H1 (cell line): ENCODE results near the gene CCDC196. TPM values are rescaled to one million over a fixed set of nuclear protein-coding genes. Genes with fewer than 3 reads are reported as not detected.

Source experiments
- CTCF ChIA-PET: fragments of 300-600 bp; sonication (Branson Sonifier 250); formaldehyde crosslinking; loops from one replicate; lab custom pipeline; 2021; ENCODE audit not compliant: partially characterized antibody; lab: Charles Lee
- POLR2A ChIA-PET: fragments of 300-600 bp; sonication (Branson Sonifier 250); formaldehyde crosslinking; loops from one replicate; lab custom pipeline; 2021; ENCODE audit warnings: inconsistent platforms; ENCODE audit not compliant: partially characterized antibody; lab: Charles Lee
- DNase-seq, 2 experiments: peaks; one replicate each; pipeline versions ENCODE4 v3.0.0 to v3.0.0-alpha.2; 2010 to 2022; ENCODE audit warnings: low spot score in 2 of 2, low read depth in 1 of 2, mixed read lengths in 1 of 2
- FAIRE-seq: peaks from 2 replicates; lab custom pipeline; 2011; peaks lifted over from hg19 to GRCh38; lab: Jason Lieb, UNC
- H2AFZ ChIP-seq: 2 replicates; pipeline ENCODE4 v1.8.1; 2012; ENCODE audit warnings: low read length, inconsistent platforms
- H2AK5ac ChIP-seq: 2 replicates; pipeline ENCODE4 v1.6.1; 2013; ENCODE audit warnings: low read depth, low read length
- H2BK120ac ChIP-seq: replicated peaks from 2 replicates; pipeline ENCODE3; 2013; ENCODE audit warnings: low read depth, low read length, inconsistent platforms
- H2BK12ac ChIP-seq: 2 replicates; pipeline ENCODE4 v1.6.1; 2013; ENCODE audit warnings: low read depth, low read length
- H2BK15ac ChIP-seq: 2 replicates; pipeline ENCODE4 v1.6.1; 2013; ENCODE audit warnings: low read length
- H2BK20ac ChIP-seq: 2 replicates; pipeline ENCODE4 v1.6.1; 2013; ENCODE audit warnings: low read length
- H2BK5ac ChIP-seq: 2 replicates; pipeline ENCODE4 v1.6.1; 2013; ENCODE audit warnings: low read depth, low read length
- H3K14ac ChIP-seq: 2 replicates; pipeline ENCODE4 v1.6.1; 2013; ENCODE audit warnings: inconsistent platforms; ENCODE audit not compliant: insufficient read length
- H3K18ac ChIP-seq: 2 replicates; pipeline ENCODE4 v1.6.1; 2013; ENCODE audit warnings: low read length; ENCODE audit errors: extremely low read depth
- H3K23ac ChIP-seq: 2 replicates; pipeline ENCODE4 v1.6.1; 2013; ENCODE audit warnings: inconsistent platforms; ENCODE audit not compliant: insufficient read length
- H3K23me2 ChIP-seq: 2 replicates; pipeline ENCODE4 v1.6.1; 2013; ENCODE audit warnings: low read depth, low read length
- H3K27ac ChIP-seq: 2 replicates; pipeline ENCODE4 v1.6.1; 2011; ENCODE audit warnings: low read depth, low read length, inconsistent platforms
- H3K27me3 ChIP-seq, 4 experiments: replicated peaks in 1 of 4; 1 replicate in 1 of 4; 2 replicates in 3 of 4; pipeline versions ENCODE4 v1.6.1 to v1.8.1; 2011 to 2013; ENCODE audit warnings: low read length in 3 of 4, mild to moderate bottlenecking in 3 of 4, inconsistent platforms in 2 of 4, mixed read lengths in 2 of 4, moderate library complexity in 1 of 4; ENCODE audit not compliant: control insufficient read depth in 3 of 4, insufficient read depth in 3 of 4; ENCODE audit errors: extremely low read depth in 1 of 4
- H3K36me3 ChIP-seq, 4 experiments: 2 replicates each; pipeline versions ENCODE4 v1.6.1 to v1.8.1; 2011 to 2013; ENCODE audit warnings: mild to moderate bottlenecking in 4 of 4, low read length in 3 of 4, moderate library complexity in 2 of 4, control low read depth in 1 of 4, inconsistent platforms in 1 of 4; ENCODE audit not compliant: insufficient read depth in 4 of 4, control insufficient read depth in 2 of 4
- H3K4ac ChIP-seq: replicated peaks from 2 replicates; pipeline ENCODE3; 2013; ENCODE audit warnings: low read length, low read depth, mixed read lengths, inconsistent platforms; ENCODE audit not compliant: insufficient read length
- H3K4me1 ChIP-seq, 4 experiments: replicated peaks in 1 of 4; 1 replicate in 1 of 4; 2 replicates in 3 of 4; pipeline versions ENCODE4 v1.6.1 to v1.8.1; 2011 to 2013; ENCODE audit warnings: low read length in 3 of 4, inconsistent platforms in 2 of 4, mixed read lengths in 1 of 4; ENCODE audit not compliant: insufficient read depth in 4 of 4, control insufficient read depth in 3 of 4
- H3K4me2 ChIP-seq, 2 experiments: 2 replicates each; pipeline versions ENCODE4 v1.6.1 to v1.8.1; 2011 to 2013; ENCODE audit warnings: low read depth in 2 of 2, low read length in 2 of 2, control low read depth in 1 of 2, inconsistent platforms in 1 of 2, mild to moderate bottlenecking in 1 of 2; ENCODE audit not compliant: insufficient read depth in 1 of 2
- H3K4me3 ChIP-seq, 4 experiments: fragments of 200-600, 300-600 bp in 1 of 4; sonication (generic), shearing (Covaris generic), sonication (Bioruptor Twin) in 1 of 4; 2 replicates each; pipeline versions ENCODE4 v1.5.1 to v1.8.1; 2011 to 2016; ENCODE audit warnings: low read length in 4 of 4, low read depth in 3 of 4, control low read depth in 2 of 4, inconsistent platforms in 2 of 4, mild to moderate bottlenecking in 2 of 4, mixed read lengths in 1 of 4, moderate library complexity in 1 of 4; ENCODE audit not compliant: insufficient read depth in 2 of 4; ENCODE audit errors: extremely low read depth in 1 of 4
- H3K56ac ChIP-seq: replicated peaks from 2 replicates; pipeline ENCODE3; 2013; ENCODE audit warnings: low read depth, mild to moderate bottlenecking, mixed read lengths, low read length, inconsistent platforms; ENCODE audit not compliant: insufficient read length
- H3K79me1 ChIP-seq: 2 replicates; pipeline ENCODE4 v1.6.1; 2013; ENCODE audit warnings: low read depth, low read length, control low read depth
- H3K79me2 ChIP-seq, 2 experiments: 2 replicates each; pipeline versions ENCODE4 v1.6.1 to v1.8.1; 2012 to 2013; ENCODE audit warnings: low read length in 2 of 2, mild to moderate bottlenecking in 2 of 2, inconsistent platforms in 1 of 2; ENCODE audit not compliant: insufficient read depth in 2 of 2, control insufficient read depth in 1 of 2
- H3K9ac ChIP-seq, 4 experiments: replicated peaks in 1 of 4; 1 replicate in 1 of 4; 2 replicates in 3 of 4; pipeline versions ENCODE4 v1.6.1 to v1.8.1; 2011 to 2013; ENCODE audit warnings: low read depth in 3 of 4, low read length in 3 of 4, control low read depth in 2 of 4, mild to moderate bottlenecking in 2 of 4, moderate library complexity in 2 of 4, inconsistent platforms in 1 of 4; ENCODE audit errors: extremely low read depth in 1 of 4
- H3K9me3 ChIP-seq, 2 experiments: 2 replicates each; pipeline versions ENCODE4 v1.6.1 to v1.8.1; 2012 to 2013; ENCODE audit warnings: mild to moderate bottlenecking in 2 of 2, moderate library complexity in 2 of 2, control low read depth in 1 of 2, inconsistent platforms in 1 of 2, low read depth in 1 of 2, low read length in 1 of 2, mixed read lengths in 1 of 2; ENCODE audit not compliant: insufficient read depth in 2 of 2
- H4K20me1 ChIP-seq, 2 experiments: replicated peaks in 1 of 2; 2 replicates each; pipeline versions ENCODE3 to v1.8.1; 2011 to 2013; ENCODE audit warnings: inconsistent platforms in 2 of 2, low read length in 2 of 2, mild to moderate bottlenecking in 1 of 2; ENCODE audit not compliant: insufficient read depth in 2 of 2, control insufficient read depth in 1 of 2
- H4K5ac ChIP-seq: 2 replicates; pipeline ENCODE4 v1.6.1; 2013; ENCODE audit warnings: low read length, low read depth, mixed read lengths, inconsistent platforms; ENCODE audit not compliant: insufficient read length
- H4K8ac ChIP-seq: 2 replicates; pipeline ENCODE4 v1.8.0; 2013; ENCODE audit warnings: mild to moderate bottlenecking, moderate library complexity, low read length, inconsistent platforms; ENCODE audit not compliant: insufficient read depth; ENCODE audit errors: extremely low read depth
- H4K91ac ChIP-seq: replicated peaks from 2 replicates; pipeline ENCODE3; 2013; ENCODE audit warnings: low read length, mixed read lengths, inconsistent platforms; ENCODE audit not compliant: insufficient read length
- RBBP5 ChIP-seq: IDR thresholded peaks from 2 replicates; pipeline ENCODE4 v1.7.1; 2012; ENCODE audit warnings: low read depth, mild to moderate bottlenecking, inconsistent platforms, low read length, moderate library complexity, borderline replicate concordance
- WGBS, 2 experiments: shearing (Covaris generic) in 1 of 2; methylation state at CpG; one replicate each; pipeline versions ENCODE4 v1.1.6 to v1.1.7; 2013 to 2015; ENCODE audit warnings: low lambda C conversion rate in 2 of 2, mixed read lengths in 2 of 2, inconsistent platforms in 1 of 2, low coverage in 1 of 2, missing lambda C conversion rate in 1 of 2; ENCODE audit not compliant: insufficient replicate concordance in 2 of 2, insufficient coverage in 1 of 2, insufficient read length in 1 of 2; ENCODE audit errors: extremely low coverage in 1 of 2, missing lambda C conversion rate in 1 of 2; 5-methylcytosine and 5-hydroxymethylcytosine counted together
- polyA plus RNA-seq, 7 experiments: library from polyadenylated mRNA; depleted of rRNA in 3 of 7; stranded (reverse) in 5 of 7; unstranded in 2 of 7; fragments of >200 nt in 5 of 7; fragments of 200-250 nt in 2 of 7; gene quantifications; 1 replicate in 5 of 7; 2 replicates in 1 of 7; 4 replicates in 1 of 7; pipeline versions ENCODE4 v1.2.1 to v1.2.3, GENCODE V29; 2011 to 2013; ENCODE audit warnings: missing spikeins in 2 of 7, mixed read lengths in 2 of 7
- total RNA-seq: library from RNA; stranded (reverse); fragmentation: NEBNext Ultra II Directional; extraction: Animal tissue kit (Norgen Biotek cat#: 25700); gene quantifications from 2 replicates; pipeline ENCODE4 v1.2.1, GENCODE V29; 2021

CCDC196 gene
- total and polyA plus RNA-seq, 2 of the 8 experiments (the other 6 are each of a cell fraction or from before 2014, with no cell fraction given), result not detected

DNA sequence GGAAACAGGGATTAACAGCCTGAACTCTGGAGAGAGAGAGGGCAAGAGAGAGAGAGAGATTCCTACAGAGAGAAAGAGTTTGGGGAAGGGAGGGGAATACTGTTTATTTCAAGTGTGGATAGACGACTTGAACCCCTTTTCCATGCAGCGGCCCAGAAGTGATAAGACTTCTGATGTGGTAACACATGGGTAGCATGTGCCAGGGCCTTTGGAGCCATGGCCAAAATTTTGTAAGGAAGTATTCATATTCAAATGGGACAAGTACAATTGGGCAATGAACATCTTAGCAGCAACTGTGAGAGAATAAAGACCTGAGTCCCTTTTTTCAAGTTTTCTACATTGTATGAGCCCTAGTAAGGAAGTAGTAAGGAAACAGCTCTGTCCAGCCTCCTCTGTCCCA is 42.4 kb upstream of the CCDC196 start:
- H2BK20ac ChIP-seq, result no peak overlapping the region
- H3K4me1 ChIP-seq, result no peaks in the 10 kb centered on the region
- no peak overlapping the region for H2BK15ac ChIP-seq
- no peak overlapping the region for H2BK12ac ChIP-seq
- H4K5ac ChIP-seq, result no peak overlapping the region
- H4K91ac ChIP-seq, result no peak overlapping the region
- no peak overlapping the region for H3K27ac ChIP-seq
- no peak overlapping the region for H2AFZ ChIP-seq
- no peak overlapping the region for H3K23ac ChIP-seq
- no peak overlapping the region for H3K18ac ChIP-seq
- no peak overlapping the region for H3K4me2 ChIP-seq
- peaks cover 0 to 3% of the 10 kb centered on the region in 2 experiments; a peak in 2 of 4 replicates for H3K9me3 ChIP-seq
- CTCF ChIA-PET, result no interaction called here
- H3K56ac ChIP-seq, result no peak overlapping the region
- no peaks in the 10 kb centered on the region for H3K36me3 ChIP-seq
- H2BK120ac ChIP-seq, result no peak overlapping the region
- no peak overlapping the region for H2BK5ac ChIP-seq
- no peak for TF ChIP-seq RBBP5
- no peak overlapping the region for H4K8ac ChIP-seq
- no peaks in the 10 kb centered on the region for H4K20me1 ChIP-seq
- WGBS, 2 experiments, result 86% methylated on average over 2 of the region's 2 CpGs; no CpG with 5 or more reads in 1 of the 2 experiments
- no peaks in the 10 kb centered on the region for H3K27me3 ChIP-seq
- no peak overlapping the region for H3K9ac ChIP-seq
- no peaks in the 10 kb centered on the region for H3K79me1 ChIP-seq
- no peak overlapping the region for H3K14ac ChIP-seq
- H3K4ac ChIP-seq, result no peak overlapping the region
- no peaks in the 10 kb centered on the region for H3K23me2 ChIP-seq
- no peaks in the 10 kb centered on the region for H3K79me2 ChIP-seq
- FAIRE-seq (no peak), DNase-seq (no peak)
- POLR2A ChIA-PET, result no interaction called here
- no peak overlapping the region for H3K4me3 ChIP-seq
- H2AK5ac ChIP-seq, result no peak overlapping the region
